Activated CD8-positive, alpha-beta memory T cell treated with anti-CD3 and anti-CD28 coated beads, Interleukin-2, amount 50 U/mL, for 1 hour (primary cell): Measurements from ENCODE around the gene LUM.

Experiments used
- DNase-seq: peaks from one replicate; pipeline ENCODE4 v3.0.0-alpha.2; 2020; ENCODE audit errors: extremely low read depth

The LUM gene, protein sequence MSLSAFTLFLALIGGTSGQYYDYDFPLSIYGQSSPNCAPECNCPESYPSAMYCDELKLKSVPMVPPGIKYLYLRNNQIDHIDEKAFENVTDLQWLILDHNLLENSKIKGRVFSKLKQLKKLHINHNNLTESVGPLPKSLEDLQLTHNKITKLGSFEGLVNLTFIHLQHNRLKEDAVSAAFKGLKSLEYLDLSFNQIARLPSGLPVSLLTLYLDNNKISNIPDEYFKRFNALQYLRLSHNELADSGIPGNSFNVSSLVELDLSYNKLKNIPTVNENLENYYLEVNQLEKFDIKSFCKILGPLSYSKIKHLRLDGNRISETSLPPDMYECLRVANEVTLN

GRCh38 chr12:91111366-91112325 lies at the start of gene LUM:
TSS of gene LUM (minus strand) at chr12:91111494. CDS start at chr12:91108979, 2,515 bp downstream.
- DNase-seq: no peak

DNA sequence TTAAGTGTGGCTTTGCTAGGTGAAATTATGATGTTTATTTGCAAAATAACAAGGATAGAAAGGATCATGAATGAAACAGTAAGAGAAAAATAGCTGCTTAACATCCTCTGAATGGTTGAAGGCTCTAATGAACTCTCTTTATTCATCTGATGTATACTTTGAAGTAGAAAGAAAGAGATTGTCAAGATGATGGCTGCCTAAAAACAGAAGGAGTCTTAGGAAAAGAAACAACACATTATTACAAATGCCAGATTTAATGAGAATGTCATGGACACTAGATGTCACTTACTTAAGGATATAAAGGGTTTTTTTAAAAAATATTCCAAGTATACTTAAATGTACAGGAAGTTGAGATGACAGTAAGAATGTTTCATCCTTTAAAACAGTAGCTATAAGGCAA lies 49.7 kb upstream of the LUM start:
- DNase-seq: no peak

DNA sequence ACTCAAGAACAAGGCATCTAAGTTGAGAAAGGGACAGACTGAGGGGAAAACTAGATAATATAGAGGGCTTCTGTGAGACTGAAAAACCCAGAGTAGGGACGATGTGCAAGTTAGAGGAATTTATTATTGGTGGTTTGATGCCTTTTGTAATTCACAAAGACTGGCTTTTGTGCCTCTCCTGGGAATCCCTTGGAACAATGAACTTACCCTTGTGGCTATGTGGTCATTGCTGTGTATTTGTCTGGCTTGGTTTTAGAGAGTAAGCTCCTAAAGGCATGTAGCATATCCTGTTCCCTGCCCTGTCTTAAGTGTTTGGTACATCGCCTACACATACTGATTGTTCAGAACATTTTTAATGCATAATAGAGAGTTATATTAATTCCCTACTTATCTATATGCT lies 44.7 kb upstream of the LUM start:
- no peak for DNase-seq

GRCh38 chr12:91154131-91154530 lies 42.8 kb upstream of the LUM start:
- no peak for DNase-seq

GRCh38 chr12:91144053-91144452 lies 32.8 kb upstream of the LUM start:
- no peak for DNase-seq

GRCh38 chr12:91143206-91143605 lies 31.9 kb upstream of the LUM start:
- DNase-seq: no peak

DNA sequence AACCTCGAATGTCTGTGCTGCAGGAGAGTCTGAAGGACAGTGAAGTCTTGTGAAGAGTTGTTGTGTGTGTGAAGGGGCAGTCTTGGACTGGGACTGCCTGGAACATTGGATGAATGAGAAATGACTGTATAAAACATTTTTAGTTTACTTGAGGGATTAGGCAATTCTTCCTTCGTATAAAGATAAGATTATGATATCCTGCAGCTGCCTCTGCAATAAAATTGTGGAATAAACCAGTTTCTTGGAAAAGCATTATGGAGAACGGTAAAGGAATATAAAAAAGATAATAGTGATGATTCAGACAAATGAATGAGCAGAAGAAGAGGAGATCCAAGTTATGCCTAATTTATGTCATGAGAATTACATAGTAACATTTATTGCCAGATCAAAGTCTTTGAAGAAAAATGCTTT lies 30.9 kb upstream of the LUM start:
- DNase-seq: no peak

GRCh38 chr12:91140026-91140931 lies 29.0 kb upstream of the LUM start:
- DNase-seq: no peak

GRCh38 chr12:91139286-91139685 lies 28.0 kb upstream of the LUM start:
- no peak for DNase-seq

DNA sequence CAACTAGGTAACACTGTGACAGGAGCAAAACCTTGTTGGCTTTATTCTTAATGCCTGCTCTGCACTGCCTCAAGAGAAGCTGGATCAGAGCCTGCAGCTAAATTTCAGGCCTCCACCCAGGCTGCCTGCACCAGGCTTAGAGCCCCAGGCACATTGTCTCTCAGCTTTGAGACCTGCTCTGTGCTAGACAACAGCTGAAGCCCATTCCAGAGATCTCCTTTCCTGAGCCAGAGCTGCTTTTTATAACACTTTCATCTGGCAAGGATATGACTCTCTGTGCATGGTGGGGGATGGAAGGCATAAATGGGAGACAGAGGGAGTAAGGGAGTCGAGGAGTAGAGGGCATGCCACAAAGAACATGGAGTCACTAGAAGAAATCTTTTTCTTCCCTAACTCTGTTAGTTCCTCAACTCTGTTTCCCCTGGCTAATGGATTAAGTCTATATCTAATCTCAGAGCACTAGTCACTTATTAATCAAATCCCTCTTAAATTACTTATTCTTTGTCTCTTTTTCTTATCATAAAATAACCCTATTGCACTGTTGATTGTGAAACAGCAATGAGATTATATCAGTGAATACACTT lies 27.1 kb upstream of the LUM start:
- DNase-seq: no peak

GRCh38 chr12:91133871-91134270 lies 22.6 kb upstream of the LUM start:
- DNase-seq: no peak

GRCh38 chr12:91129662-91130362 lies 18.5 kb upstream of the LUM start:
- no peak for DNase-seq

- DNase-seq: no peak
Measured at GRCh38 chr12:91127751-91128150, 16.5 kb upstream of the LUM start.

GRCh38 chr12:91127306-91127705 lies 16.0 kb upstream of the LUM start:
- DNase-seq: no peak

DNA sequence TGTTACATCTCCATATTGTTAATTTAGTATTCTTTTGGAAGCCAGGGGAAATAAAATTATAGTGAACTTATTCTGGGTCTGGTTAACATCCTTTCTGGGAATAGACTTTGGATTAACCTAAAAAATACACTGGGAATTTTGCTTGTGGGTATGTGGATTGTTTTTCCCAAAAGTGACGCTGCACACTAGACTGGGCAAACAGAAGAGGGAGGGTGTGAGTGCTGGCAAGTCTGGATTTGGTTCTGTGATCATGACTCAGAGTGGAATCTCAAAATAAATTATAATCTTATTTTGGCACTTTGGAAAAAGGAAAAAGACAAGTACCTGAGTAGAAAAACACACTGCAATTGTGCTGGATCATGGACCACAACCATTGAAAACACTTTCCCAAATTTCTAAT lies 15.2 kb upstream of the LUM start:
- no peak for DNase-seq

GRCh38 chr12:91123236-91123916 lies 12.1 kb upstream of the LUM start:
- DNase-seq: no peak

DNA sequence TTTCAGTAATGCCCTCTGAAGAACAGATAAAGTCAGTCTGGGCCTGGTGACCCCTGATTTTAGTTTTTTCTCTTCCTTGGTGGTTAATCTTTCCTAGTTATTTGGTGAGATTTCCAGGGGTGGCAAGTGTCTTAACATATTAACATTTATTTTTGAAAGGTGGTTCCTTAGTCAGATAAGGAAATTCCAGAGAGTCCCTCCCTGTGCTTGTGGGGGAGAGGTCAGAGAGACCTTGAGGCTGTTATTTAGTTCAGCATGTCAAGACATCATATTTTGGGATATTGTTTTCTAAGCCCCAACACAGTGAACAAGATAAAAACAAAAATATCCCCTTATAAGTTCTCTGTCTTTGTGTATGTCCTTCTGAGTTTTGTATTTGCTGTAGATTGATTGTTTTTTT lies 9.5 kb upstream of the LUM start:
- DNase-seq: no peak

DNA sequence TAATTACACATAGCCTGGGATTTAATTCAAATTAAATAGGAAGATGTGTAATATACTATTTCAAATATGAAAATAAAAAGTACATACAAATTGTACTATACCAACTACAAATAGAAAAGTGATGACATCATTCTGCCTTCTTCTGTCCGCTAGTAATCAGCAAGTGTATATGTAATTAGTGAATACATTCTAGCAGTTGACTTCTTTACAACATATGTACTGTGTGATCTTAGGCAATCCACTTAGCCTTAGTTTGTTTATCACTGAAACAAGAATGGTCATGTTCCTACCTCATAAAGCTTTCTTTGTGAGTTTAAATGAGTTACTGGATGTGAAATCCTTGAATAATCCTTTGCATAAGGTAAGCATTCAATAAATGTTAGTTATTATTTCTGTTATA lies 7.8 kb upstream of the LUM start:
- DNase-seq: no peak

DNA sequence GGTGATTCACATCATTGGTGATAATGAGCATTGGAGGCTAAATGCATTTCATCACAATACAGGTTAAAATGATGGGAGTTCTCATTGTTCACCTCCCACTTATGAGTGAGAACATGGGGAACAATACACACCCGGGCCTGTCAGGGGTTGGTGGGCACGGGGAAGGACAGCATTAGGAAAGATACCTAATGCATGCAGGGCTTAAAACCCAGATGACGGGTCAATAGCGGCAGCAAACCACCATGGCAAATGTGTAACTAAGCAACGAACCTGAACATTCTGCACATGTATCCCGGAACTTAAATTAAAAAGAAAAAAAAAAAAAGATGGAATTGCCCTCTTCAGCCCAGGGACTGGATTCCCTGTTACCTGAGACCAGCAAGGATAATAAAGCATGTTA lies 2.3 kb upstream of the LUM start:
- DNase-seq: no peak

DNA sequence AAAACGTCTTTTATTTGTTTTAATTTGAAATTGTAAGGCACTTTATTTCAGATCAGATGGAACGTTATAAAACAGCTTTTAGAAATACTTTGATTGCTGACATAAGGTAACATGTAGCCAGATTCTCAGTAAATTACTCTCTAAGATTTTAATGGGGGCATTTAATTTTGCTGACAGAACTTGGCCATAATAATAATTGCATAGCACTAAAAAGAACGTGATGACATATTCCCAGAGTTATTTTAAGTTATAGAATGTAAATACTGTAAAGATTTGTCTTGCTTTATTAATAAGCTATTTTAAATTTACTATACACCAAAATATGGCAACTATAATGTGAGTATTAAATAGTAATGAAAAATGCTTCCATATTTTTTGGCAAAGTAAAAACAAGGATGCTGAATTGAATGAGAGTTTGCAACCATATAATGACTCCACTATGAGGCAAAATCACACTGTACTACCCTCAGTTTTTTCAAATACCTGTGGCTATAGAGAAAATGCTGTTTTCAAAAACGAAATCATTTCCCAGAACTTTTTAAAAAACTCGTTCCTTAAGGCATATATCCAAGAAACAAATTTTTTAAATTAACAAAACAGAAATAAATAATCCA lies 876 bp downstream of the LUM start:
- DNase-seq: no peak
